CD14-positive monocyte (primary cell): ENCODE data around the gene GMDS. TPM values are rescaled to one million over a fixed set of nuclear protein-coding genes. Genes with fewer than 3 reads are reported as not detected.

Source experiments
- DNase-seq, 3 donors: peaks; one replicate each; pipeline ENCODE4 v3.0.0-alpha.2; 2011 to 2022
- H2AFZ ChIP-seq: 2 replicates; pipeline ENCODE4 v1.6.0; 2012; ENCODE audit warnings: mild to moderate bottlenecking, low read depth, low read length, inconsistent platforms; ENCODE audit not compliant: insufficient read depth, poor library complexity, severe bottlenecking
- H3K27ac ChIP-seq, 2 donors: 1 replicate in 1 of 2; 2 replicates in 1 of 2; pipeline ENCODE4 v1.5.1; 2012 to 2013; ENCODE audit warnings: low read length in 2 of 2, control low read depth in 1 of 2, inconsistent platforms in 1 of 2, low read depth in 1 of 2, mild to moderate bottlenecking in 1 of 2
- H3K27me3 ChIP-seq, 2 donors: one replicate each; pipeline versions ENCODE4 v1.6.0 to v1.6.1; 2011 to 2013; ENCODE audit warnings: low read length in 2 of 2; ENCODE audit not compliant: control insufficient read depth in 2 of 2, insufficient read depth in 2 of 2
- H3K36me3 ChIP-seq, 2 donors: replicated peaks in 1 of 2; 1 replicate in 1 of 2; 2 replicates in 1 of 2; pipeline versions ENCODE4 v1.5.1 to v1.6.1; 2012 to 2013; ENCODE audit warnings: low read length in 2 of 2, control low read depth in 1 of 2, inconsistent platforms in 1 of 2, mild to moderate bottlenecking in 1 of 2; ENCODE audit not compliant: insufficient read depth in 2 of 2, control insufficient read depth in 1 of 2
- H3K4me1 ChIP-seq, 2 donors: 1 replicate in 1 of 2; 2 replicates in 1 of 2; pipeline versions ENCODE4 v1.5.1 to v1.6.1; 2012 to 2013; ENCODE audit warnings: low read length in 2 of 2, control low read depth in 1 of 2, inconsistent platforms in 1 of 2, mild to moderate bottlenecking in 1 of 2, moderate library complexity in 1 of 2; ENCODE audit not compliant: insufficient read depth in 2 of 2, control insufficient read depth in 1 of 2
- H3K4me2 ChIP-seq: replicated peaks from 2 replicates; pipeline ENCODE3; 2012; ENCODE audit warnings: low read length, moderate library complexity, mild to moderate bottlenecking; ENCODE audit not compliant: poor library complexity, severe bottlenecking; ENCODE audit errors: extremely low read depth
- H3K4me3 ChIP-seq, 3 experiments: fragments of 200-600 bp in 1 of 3; sonication (generic) in 1 of 3; replicated peaks in 1 of 3; 1 replicate in 2 of 3; 2 replicates in 1 of 3; pipeline ENCODE4 v1.5.1; 2011 to 2013; ENCODE audit warnings: low read length in 3 of 3, mild to moderate bottlenecking in 3 of 3, control low read depth in 2 of 3, low read depth in 2 of 3, inconsistent platforms in 1 of 3, moderate library complexity in 1 of 3
- H3K79me2 ChIP-seq: 2 replicates; pipeline ENCODE4 v1.6.0; 2012; ENCODE audit warnings: mild to moderate bottlenecking, control low read depth, inconsistent platforms, low read length, moderate library complexity; ENCODE audit not compliant: insufficient read depth
- H3K9ac ChIP-seq: 2 replicates; pipeline ENCODE4 v1.6.0; 2017; ENCODE audit warnings: low read length, mild to moderate bottlenecking; ENCODE audit not compliant: insufficient read depth, poor library complexity, severe bottlenecking
- H3K9me3 ChIP-seq, 2 donors: replicated peaks in 1 of 2; 1 replicate in 1 of 2; 2 replicates in 1 of 2; pipeline versions ENCODE4 v1.5.1 to v1.6.1; 2012 to 2013; ENCODE audit warnings: low read length in 2 of 2, control low read depth in 1 of 2; ENCODE audit not compliant: control insufficient read depth in 1 of 2, insufficient read depth in 1 of 2
- H4K20me1 ChIP-seq: 2 replicates; pipeline ENCODE4 v1.6.0; 2012; ENCODE audit warnings: mild to moderate bottlenecking, low read length, control low read depth, moderate library complexity; ENCODE audit not compliant: insufficient read depth
- H3K27ac Mint-ChIP-seq, 7 donors: one replicate each; pipeline ENCODE4 v1.8.0; 2020; ENCODE audit warnings: mild to moderate bottlenecking in 7 of 7, mixed read lengths in 7 of 7, moderate library complexity in 6 of 7, inconsistent platforms in 2 of 7
- H3K27me3 Mint-ChIP-seq, 3 donors: one replicate each; pipeline ENCODE4 v1.8.0; 2021 to 2022; ENCODE audit warnings: low read depth in 3 of 3, mild to moderate bottlenecking in 3 of 3, mixed read lengths in 3 of 3, moderate library complexity in 3 of 3, inconsistent platforms in 1 of 3
- H3K36me3 Mint-ChIP-seq, 2 donors: one replicate each; pipeline ENCODE4 v1.8.0; 2020; ENCODE audit warnings: mixed read lengths in 2 of 2, inconsistent platforms in 1 of 2, mild to moderate bottlenecking in 1 of 2
- H3K4me1 Mint-ChIP-seq: one replicate; pipeline ENCODE4 v1.8.0; 2020; ENCODE audit warnings: mild to moderate bottlenecking, mixed read lengths
- H3K4me3 Mint-ChIP-seq, 2 donors: one replicate each; pipeline ENCODE4 v1.8.0; 2020; ENCODE audit warnings: mild to moderate bottlenecking in 2 of 2, mixed read lengths in 2 of 2, moderate library complexity in 1 of 2
- H3K9me3 Mint-ChIP-seq, 7 donors: one replicate each; pipeline ENCODE4 v1.8.0; 2020 to 2022; ENCODE audit warnings: mixed read lengths in 7 of 7, mild to moderate bottlenecking in 6 of 7, moderate library complexity in 6 of 7, inconsistent platforms in 2 of 7
- WGBS: methylation state at CpG from one replicate; pipeline ENCODE4 v1.1.5; 2013; ENCODE audit warnings: missing lambda C conversion rate; ENCODE audit not compliant: insufficient coverage; 5-methylcytosine and 5-hydroxymethylcytosine counted together
- intact Hi-C, 2 donors: fragments of 100-400 bp; cut with micrococcal nuclease; formaldehyde crosslinking; loops; one replicate each; pipeline versions ENCODE4 v1.15.0 to v1.15.1; 2023
- polyA plus RNA-seq, 3 donors: library from polyadenylated mRNA; depleted of rRNA in 1 of 3; unstranded in 2 of 3; stranded (reverse) in 1 of 3; fragments of 300-500 nt in 2 of 3; fragments of >200 nt in 1 of 3; fragmentation: Illumina TruSeq in 2 of 3; gene quantifications; 1 replicate in 2 of 3; 2 replicates in 1 of 3; pipeline ENCODE4 v1.2.3, GENCODE V29; 2012 to 2021
- TF ChIP-seq, protein P1 (sequence below): fragments of 200-600 bp; IDR thresholded peaks from one replicate; pipeline ENCODE4 v1.8.0; 2022; ENCODE audit warnings: antibody characterized with exemption, mild to moderate bottlenecking

Gene GMDS
- polyA plus RNA-seq, 3 donors, result 10.5 to 19.9 (median 17.6) TPM

DNA sequence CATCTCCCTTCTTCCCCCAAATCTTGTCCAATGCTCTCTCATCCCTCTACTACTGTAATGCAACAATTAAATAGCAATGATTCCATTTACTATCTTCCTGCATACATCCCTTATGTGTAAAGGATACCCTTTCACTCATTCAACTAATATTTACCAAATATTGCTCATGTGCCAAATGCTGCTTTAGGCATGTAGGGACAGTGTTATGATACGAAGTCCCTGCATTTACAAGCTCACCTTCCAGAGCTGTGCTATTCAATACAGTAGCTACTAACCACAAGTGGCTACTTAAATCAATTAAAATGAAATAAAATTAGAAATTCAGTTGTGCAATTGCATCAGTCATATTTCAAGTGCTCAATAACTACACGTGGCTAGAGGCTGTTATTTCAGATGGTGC, 41.1 kb downstream of the GMDS start:
- no peaks in the 10 kb centered on the region for H3K4me1 ChIP-seq
- H3K27me3 ChIP-seq, result no peaks in the 10 kb centered on the region
- no peaks in the 10 kb centered on the region for H3K9me3 ChIP-seq
- DNase-seq, result no peak
- no peaks in the 10 kb centered on the region for H3K36me3 Mint-ChIP-seq
- no peak overlapping the region for H3K27ac ChIP-seq
- peaks cover 3% of the 10 kb centered on the region for H4K20me1 ChIP-seq
- H3K9me3 Mint-ChIP-seq, result peaks cover 0 to 2% (median 0%) of the 10 kb centered on the region in 7 donors
- H3K27me3 Mint-ChIP-seq, result peaks cover 0 to 3% (median 0%) of the 10 kb centered on the region in 3 donors
- WGBS, result no CpG with 5 or more reads among the region's 2 CpGs
- no peaks in the 10 kb centered on the region for H3K79me2 ChIP-seq
- H3K4me1 Mint-ChIP-seq, result no peaks in the 10 kb centered on the region
- intact Hi-C loops, result no loop called here
- no peak overlapping the region for H3K4me2 ChIP-seq
- H3K27ac Mint-ChIP-seq, result no peak overlapping the region
- no peaks in the 10 kb centered on the region for H3K36me3 ChIP-seq
- no peak overlapping the region for H2AFZ ChIP-seq
- H3K9ac ChIP-seq, result no peak overlapping the region
- no peak overlapping the region for H3K4me3 ChIP-seq
- no peak overlapping the region for H3K4me3 Mint-ChIP-seq
- TF ChIP-seq, protein P1, sequence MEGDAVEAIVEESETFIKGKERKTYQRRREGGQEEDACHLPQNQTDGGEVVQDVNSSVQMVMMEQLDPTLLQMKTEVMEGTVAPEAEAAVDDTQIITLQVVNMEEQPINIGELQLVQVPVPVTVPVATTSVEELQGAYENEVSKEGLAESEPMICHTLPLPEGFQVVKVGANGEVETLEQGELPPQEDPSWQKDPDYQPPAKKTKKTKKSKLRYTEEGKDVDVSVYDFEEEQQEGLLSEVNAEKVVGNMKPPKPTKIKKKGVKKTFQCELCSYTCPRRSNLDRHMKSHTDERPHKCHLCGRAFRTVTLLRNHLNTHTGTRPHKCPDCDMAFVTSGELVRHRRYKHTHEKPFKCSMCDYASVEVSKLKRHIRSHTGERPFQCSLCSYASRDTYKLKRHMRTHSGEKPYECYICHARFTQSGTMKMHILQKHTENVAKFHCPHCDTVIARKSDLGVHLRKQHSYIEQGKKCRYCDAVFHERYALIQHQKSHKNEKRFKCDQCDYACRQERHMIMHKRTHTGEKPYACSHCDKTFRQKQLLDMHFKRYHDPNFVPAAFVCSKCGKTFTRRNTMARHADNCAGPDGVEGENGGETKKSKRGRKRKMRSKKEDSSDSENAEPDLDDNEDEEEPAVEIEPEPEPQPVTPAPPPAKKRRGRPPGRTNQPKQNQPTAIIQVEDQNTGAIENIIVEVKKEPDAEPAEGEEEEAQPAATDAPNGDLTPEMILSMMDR, result no peak

DNA sequence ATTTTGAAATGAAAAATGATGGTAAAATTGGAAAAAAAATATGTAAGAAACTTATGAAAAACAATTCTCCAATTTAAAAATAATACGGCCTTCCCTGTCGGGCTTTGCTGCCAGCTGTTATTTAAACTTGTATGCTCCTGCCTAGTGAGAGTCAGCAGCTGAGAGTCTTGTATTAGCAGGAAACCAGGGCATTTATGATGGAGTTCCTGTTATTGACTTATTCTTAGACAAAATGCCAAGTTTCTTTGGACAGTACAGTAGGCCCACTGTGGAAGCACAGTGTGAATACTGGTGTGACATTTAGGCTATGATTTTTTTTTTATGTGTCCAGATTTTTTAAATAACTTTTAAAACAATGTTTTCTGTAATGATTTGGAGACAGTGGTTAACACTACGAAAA, 42.1 kb downstream of the GMDS start:
- Mint-ChIP-seq H3K4me1 (no peaks in the 10 kb centered on the region), H3K27me3 (peaks cover 0 to 3% (median 0%) of the 10 kb centered on the region in 3 donors), H3K27ac (no peak overlapping the region), H3K4me3 (no peak overlapping the region), H3K36me3 (no peaks in the 10 kb centered on the region), H3K9me3 (peaks cover 0 to 2% (median 0%) of the 10 kb centered on the region in 7 donors)
- intact Hi-C loops, result no loop called here
- no peaks in the 10 kb centered on the region for H3K4me1 ChIP-seq
- TF ChIP-seq, protein P1, result no peak
- no peak overlapping the region for H3K9ac ChIP-seq
- no peaks in the 10 kb centered on the region for H3K9me3 ChIP-seq
- no peak overlapping the region for H3K4me2 ChIP-seq
- no peaks in the 10 kb centered on the region for H3K79me2 ChIP-seq
- H4K20me1 ChIP-seq, result no peaks in the 10 kb centered on the region
- WGBS, result 33% methylated on average over 1 of the region's 3 CpGs
- H3K27ac ChIP-seq, result no peak overlapping the region
- H3K36me3 ChIP-seq, result no peaks in the 10 kb centered on the region
- H2AFZ ChIP-seq, result no peak overlapping the region
- H3K27me3 ChIP-seq, result no peaks in the 10 kb centered on the region
- H3K4me3 ChIP-seq, result no peak overlapping the region
- no peak for DNase-seq
